ENCODE measurements around the gene HSD17B14. TPM values are rescaled to one million over a fixed set of nuclear protein-coding genes. Genes with fewer than 3 reads are reported as not detected.

The HSD17B14 gene
- total and polyA plus RNA-seq, 9 of the 15 experiments (the other 6 are each of a cell fraction or from before 2014, with no cell fraction given) = 0.16 TPM; not detected in 8

DNA sequence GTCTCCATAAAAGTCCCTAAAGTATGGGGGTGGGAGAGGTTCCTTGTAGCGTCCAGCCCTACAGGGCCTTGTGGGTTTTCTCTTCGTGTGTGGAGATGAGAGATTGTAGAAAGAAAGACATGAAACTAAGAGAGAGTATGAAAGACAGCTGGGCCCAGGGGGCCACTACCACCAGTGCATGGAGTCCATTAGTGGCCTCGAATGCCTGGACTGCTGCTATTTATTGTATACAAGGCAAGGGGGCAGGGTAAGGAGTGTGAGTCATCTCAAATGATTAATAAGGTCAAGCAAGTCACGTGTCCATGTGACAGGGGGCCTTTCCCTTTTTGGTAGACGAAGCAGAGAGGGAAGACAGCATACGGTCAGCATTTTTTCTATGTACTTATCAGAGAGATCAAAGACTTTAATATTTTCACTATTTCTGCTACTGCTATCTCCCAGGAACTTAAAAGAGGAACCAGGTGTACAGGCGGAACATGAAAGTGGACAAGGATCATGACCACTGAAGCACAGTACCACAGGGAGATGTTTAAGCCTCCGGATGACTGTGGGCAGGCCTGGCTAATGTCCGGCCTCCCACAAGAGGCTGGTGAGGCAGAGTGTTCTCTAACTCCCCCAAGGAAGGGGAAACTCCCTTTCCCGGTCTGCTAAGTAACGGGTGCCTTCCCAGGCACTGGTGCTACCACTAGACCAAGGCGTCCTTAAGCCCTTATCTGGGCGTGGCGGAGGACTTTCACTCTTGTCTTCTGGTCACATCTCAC is 55.5 kb downstream of the HSD17B14 start (continued):
- TF ChIP-seq, protein P1, sequence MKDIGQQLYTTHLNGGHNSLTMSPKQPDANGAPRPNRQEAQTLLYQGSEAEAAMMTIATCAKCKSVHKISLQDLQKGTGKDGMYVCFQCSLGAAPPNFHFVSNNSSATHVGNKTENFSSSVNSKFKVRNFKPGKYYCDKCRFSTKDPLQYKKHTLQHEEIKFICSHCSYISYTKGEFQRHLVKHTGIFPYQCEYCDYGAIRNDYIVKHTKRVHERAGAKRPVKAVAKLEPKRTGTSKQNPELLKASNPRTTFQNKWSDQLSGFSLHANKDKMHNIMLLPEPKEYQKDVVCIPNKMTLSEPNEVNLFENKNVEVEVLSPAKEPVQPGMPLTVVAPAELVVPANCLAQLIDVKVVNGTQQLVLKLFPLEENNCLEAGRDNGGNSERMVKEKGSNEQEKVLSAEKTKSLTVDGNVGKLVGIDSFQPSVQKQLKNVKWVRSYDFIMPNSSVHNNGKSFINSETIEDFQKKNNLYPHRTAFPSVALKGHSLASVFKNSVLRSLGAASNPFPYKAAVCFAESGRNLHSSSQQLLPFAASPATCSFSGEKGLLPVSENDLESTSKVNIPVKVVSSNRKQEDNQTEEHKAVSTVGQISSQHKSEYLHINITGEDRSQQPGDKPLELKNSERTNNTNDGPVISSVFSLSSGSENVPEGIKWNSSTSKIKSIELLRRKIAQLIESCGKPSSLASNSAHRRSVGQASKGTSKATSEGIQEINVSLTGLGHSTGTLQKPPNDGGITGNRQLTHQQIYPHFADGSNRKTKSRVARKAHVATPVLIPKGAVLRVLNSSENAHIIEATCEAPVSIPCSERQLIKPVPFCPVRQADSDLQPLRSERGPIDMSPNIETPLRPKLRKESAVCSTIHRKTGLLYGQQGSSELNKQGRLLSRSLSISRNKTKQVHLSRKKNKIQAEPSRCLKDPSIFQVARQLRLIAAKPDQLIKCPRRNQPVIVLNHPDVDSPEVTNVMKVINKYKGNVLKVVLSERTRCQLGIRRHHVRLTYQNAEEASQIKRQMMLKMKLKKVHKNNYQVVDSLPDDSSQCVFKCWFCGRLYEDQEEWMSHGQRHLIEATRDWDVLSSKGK (CRISPR knock-in tag; IDR thresholded peaks at IDR 0.05) = no peak
- TF ChIP-seq, protein P2, sequence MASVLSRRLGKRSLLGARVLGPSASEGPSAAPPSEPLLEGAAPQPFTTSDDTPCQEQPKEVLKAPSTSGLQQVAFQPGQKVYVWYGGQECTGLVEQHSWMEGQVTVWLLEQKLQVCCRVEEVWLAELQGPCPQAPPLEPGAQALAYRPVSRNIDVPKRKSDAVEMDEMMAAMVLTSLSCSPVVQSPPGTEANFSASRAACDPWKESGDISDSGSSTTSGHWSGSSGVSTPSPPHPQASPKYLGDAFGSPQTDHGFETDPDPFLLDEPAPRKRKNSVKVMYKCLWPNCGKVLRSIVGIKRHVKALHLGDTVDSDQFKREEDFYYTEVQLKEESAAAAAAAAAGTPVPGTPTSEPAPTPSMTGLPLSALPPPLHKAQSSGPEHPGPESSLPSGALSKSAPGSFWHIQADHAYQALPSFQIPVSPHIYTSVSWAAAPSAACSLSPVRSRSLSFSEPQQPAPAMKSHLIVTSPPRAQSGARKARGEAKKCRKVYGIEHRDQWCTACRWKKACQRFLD (CRISPR knock-in tag; IDR thresholded peaks at IDR 0.05) = 0 out of 2 replicates have a peak, but pooled peaks have one; percentile 82
- TF ChIP-seq NFE2L1 (tag; IDR thresholded peaks at IDR 0.05; ENCODE audit: borderline replicate concordance, low read depth) = no peak
- no peak for TF ChIP-seq NR2C2 (CRISPR knock-in tag; IDR thresholded peaks at IDR 0.05)
- peak; percentile 84 for TF ChIP-seq NR2C2 (tag; IDR thresholded peaks at IDR 0.05)
- TF ChIP-seq, protein P3, sequence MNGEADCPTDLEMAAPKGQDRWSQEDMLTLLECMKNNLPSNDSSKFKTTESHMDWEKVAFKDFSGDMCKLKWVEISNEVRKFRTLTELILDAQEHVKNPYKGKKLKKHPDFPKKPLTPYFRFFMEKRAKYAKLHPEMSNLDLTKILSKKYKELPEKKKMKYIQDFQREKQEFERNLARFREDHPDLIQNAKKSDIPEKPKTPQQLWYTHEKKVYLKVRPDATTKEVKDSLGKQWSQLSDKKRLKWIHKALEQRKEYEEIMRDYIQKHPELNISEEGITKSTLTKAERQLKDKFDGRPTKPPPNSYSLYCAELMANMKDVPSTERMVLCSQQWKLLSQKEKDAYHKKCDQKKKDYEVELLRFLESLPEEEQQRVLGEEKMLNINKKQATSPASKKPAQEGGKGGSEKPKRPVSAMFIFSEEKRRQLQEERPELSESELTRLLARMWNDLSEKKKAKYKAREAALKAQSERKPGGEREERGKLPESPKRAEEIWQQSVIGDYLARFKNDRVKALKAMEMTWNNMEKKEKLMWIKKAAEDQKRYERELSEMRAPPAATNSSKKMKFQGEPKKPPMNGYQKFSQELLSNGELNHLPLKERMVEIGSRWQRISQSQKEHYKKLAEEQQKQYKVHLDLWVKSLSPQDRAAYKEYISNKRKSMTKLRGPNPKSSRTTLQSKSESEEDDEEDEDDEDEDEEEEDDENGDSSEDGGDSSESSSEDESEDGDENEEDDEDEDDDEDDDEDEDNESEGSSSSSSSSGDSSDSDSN (IDR thresholded peaks at IDR 0.05; ENCODE audit: borderline replicate concordance in 1 of 2, low read depth in 2 of 2, low read length in 2 of 2) = peak in 1 of 2 experiments; percentile 38; a peak in 1 of 4 replicates
- no peak for TF ChIP-seq BRF1 (IDR thresholded peaks at IDR 0.05; ENCODE audit: borderline replicate concordance, extremely low read depth, insufficient read length)
- TF ChIP-seq, protein P4, sequence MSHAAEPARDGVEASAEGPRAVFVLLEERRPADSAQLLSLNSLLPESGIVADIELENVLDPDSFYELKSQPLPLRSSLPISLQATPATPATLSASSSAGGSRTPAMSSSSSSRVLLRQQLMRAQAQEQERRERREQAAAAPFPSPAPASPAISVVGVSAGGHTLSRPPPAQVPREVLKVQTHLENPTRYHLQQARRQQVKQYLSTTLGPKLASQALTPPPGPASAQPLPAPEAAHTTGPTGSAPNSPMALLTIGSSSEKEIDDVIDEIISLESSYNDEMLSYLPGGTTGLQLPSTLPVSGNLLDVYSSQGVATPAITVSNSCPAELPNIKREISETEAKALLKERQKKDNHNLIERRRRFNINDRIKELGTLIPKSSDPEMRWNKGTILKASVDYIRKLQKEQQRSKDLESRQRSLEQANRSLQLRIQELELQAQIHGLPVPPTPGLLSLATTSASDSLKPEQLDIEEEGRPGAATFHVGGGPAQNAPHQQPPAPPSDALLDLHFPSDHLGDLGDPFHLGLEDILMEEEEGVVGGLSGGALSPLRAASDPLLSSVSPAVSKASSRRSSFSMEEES (CRISPR knock-in tag; IDR thresholded peaks at IDR 0.05) = peak; percentile 95
- peak; percentile 28; the same call in 1 of the 2 replicates for TF ChIP-seq BCOR (IDR thresholded peaks at IDR 0.05)
- TF ChIP-seq, protein P5, sequence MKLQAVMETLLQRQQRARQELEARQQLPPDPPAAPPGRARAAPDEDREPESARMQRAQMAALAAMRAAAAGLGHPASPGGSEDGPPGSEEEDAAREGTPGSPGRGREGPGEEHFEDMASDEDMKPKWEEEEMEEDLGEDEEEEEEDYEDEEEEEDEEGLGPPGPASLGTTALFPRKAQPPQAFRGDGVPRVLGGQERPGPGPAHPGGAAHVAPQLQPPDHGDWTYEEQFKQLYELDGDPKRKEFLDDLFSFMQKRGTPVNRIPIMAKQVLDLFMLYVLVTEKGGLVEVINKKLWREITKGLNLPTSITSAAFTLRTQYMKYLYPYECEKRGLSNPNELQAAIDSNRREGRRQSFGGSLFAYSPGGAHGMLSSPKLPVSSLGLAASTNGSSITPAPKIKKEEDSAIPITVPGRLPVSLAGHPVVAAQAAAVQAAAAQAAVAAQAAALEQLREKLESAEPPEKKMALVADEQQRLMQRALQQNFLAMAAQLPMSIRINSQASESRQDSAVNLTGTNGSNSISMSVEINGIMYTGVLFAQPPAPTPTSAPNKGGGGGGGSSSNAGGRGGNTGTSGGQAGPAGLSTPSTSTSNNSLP (IDR thresholded peaks at IDR 0.05; ENCODE audit: borderline replicate concordance, low read depth, low read length) = peak; percentile 71; the same call in 1 of the 2 replicates
- TF ChIP-seq HNRNPH1 (optimal IDR thresholded peaks at IDR 0.05; ENCODE audit: low read depth, low read length) = no peak
- TF ChIP-seq, protein P6, sequence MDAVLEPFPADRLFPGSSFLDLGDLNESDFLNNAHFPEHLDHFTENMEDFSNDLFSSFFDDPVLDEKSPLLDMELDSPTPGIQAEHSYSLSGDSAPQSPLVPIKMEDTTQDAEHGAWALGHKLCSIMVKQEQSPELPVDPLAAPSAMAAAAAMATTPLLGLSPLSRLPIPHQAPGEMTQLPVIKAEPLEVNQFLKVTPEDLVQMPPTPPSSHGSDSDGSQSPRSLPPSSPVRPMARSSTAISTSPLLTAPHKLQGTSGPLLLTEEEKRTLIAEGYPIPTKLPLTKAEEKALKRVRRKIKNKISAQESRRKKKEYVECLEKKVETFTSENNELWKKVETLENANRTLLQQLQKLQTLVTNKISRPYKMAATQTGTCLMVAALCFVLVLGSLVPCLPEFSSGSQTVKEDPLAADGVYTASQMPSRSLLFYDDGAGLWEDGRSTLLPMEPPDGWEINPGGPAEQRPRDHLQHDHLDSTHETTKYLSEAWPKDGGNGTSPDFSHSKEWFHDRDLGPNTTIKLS (IDR thresholded peaks at IDR 0.05; ENCODE audit: borderline replicate concordance, low read depth) = 0 out of 2 replicates have a peak, but pooled peaks have one; percentile 18
- TF ChIP-seq RB1 (IDR thresholded peaks at IDR 0.05; ENCODE audit: low read depth) = no peak

Data from K562 (cell line).